Esophagus mucosa (tissue), 1 donor: ENCODE results near the gene YAP1. TPM values are rescaled to one million over a fixed set of nuclear protein-coding genes. Genes with fewer than 3 reads are reported as not detected.

Source experiments
- ATAC-seq: fragments of 200-7000 bp; cut with Tn5 transposase; one replicate; pipeline ENCODE4 v1.9.1; 2020
- total RNA-seq: library from RNA; stranded (reverse); gene quantifications from one replicate; pipeline ENCODE4 v1.2.4, GENCODE V29; 2023
- donor health status: DM: yes; HTN: yes; CAD: no.

Gene YAP1
- total RNA-seq: 95.2 TPM

GRCh38 chr11:102109896-102110760 is at the start of gene YAP1:
TSS of gene YAP1 (plus strand) at chr11:102110447. CDS start at chr11:102110849, 402 bp downstream.
- ATAC-seq: peak; percentile 84

- ATAC-seq: no peak
Measured at GRCh38 chr11:102061276-102061675, 49.0 kb upstream of the YAP1 start.

- no peak for ATAC-seq
Measured at GRCh38 chr11:102062106-102062505, 48.1 kb upstream of the YAP1 start.

- peak; percentile 90 for ATAC-seq
Measured at GRCh38 chr11:102064316-102064715, 45.9 kb upstream of the YAP1 start.

GRCh38 chr11:102070766-102071165 is 39.5 kb upstream of the YAP1 start:
- ATAC-seq: no peak

GRCh38 chr11:102071497-102072472 is 38.5 kb upstream of the YAP1 start:
- ATAC-seq: no peak

- no peak for ATAC-seq
Measured at GRCh38 chr11:102073253-102073652, 37.0 kb upstream of the YAP1 start.

GRCh38 chr11:102079625-102080024 is 30.6 kb upstream of the YAP1 start:
- no peak for ATAC-seq

- ATAC-seq: no peak
Measured at GRCh38 chr11:102081313-102081712, 28.9 kb upstream of the YAP1 start.

- ATAC-seq: no peak
Measured at GRCh38 chr11:102085864-102086551, 24.2 kb upstream of the YAP1 start.

- ATAC-seq: no peak
Measured at GRCh38 chr11:102097186-102097585, 13.1 kb upstream of the YAP1 start.

- no peak for ATAC-seq
Measured at GRCh38 chr11:102099755-102100154, 10.5 kb upstream of the YAP1 start.

- no peak for ATAC-seq
Measured at GRCh38 chr11:102108734-102109440, 1.4 kb upstream of the YAP1 start.

GRCh38 chr11:102110761-102111010 is 439 bp downstream of the YAP1 start:
- ATAC-seq: peak; percentile 5

GRCh38 chr11:102111011-102111786 is 952 bp downstream of the YAP1 start:
- peak; percentile 59 for ATAC-seq

GRCh38 chr11:102111787-102112508 is 1.7 kb downstream of the YAP1 start:
- peak; percentile 85 for ATAC-seq

GRCh38 chr11:102112509-102112821 is 2.2 kb downstream of the YAP1 start:
- no peak for ATAC-seq

GRCh38 chr11:102114032-102114431 is 3.8 kb downstream of the YAP1 start:
- ATAC-seq: no peak

GRCh38 chr11:102115557-102115956 is 5.3 kb downstream of the YAP1 start:
- no peak for ATAC-seq

- no peak for ATAC-seq
Measured at GRCh38 chr11:102116453-102117205, 6.4 kb downstream of the YAP1 start.
